Psoas muscle (tissue), 8 donors: ENCODE results near the gene CDH18. TPM values are rescaled to one million over a fixed set of nuclear protein-coding genes. Genes with fewer than 3 reads are reported as not detected.

Experiments used
- ATAC-seq, 4 donors: fragments of 200-7000 bp; cut with Tn5 transposase; one replicate each; pipeline ENCODE4 v1.9.1; 2020; ENCODE audit warnings: moderate library complexity in 3 of 4, mild to moderate bottlenecking in 2 of 4
- DNase-seq, 2 donors: peaks; one replicate each; pipeline ENCODE4 v3.0.0-alpha.2; 2020
- H3K27ac ChIP-seq: fragments of 200-600 bp; one replicate; pipeline ENCODE4 v1.8.0; 2022
- H3K27me3 ChIP-seq, 3 donors: fragments of 200-600 bp in 1 of 3; one replicate each; pipeline versions ENCODE4 v1.6.1 to v1.8.0; 2013 to 2022; ENCODE audit warnings: low read length in 2 of 3, mild to moderate bottlenecking in 2 of 3, moderate library complexity in 1 of 3; ENCODE audit not compliant: insufficient read depth in 3 of 3
- H3K36me3 ChIP-seq, 2 donors: fragments of 200-600 bp in 1 of 2; one replicate each; pipeline versions ENCODE4 v1.6.1 to v1.8.0; 2013 to 2022; ENCODE audit warnings: low read depth in 1 of 2, mild to moderate bottlenecking in 1 of 2, moderate library complexity in 1 of 2; ENCODE audit not compliant: insufficient read depth in 1 of 2
- H3K4me1 ChIP-seq: fragments of 200-600 bp; one replicate; pipeline ENCODE4 v1.8.0; 2022
- H3K4me3 ChIP-seq: fragments of 200-600 bp; one replicate; pipeline ENCODE4 v1.8.0; 2022; ENCODE audit warnings: mild to moderate bottlenecking
- H3K9me3 ChIP-seq: fragments of 200-600 bp; one replicate; pipeline ENCODE4 v1.8.0; 2022
- WGBS, 3 donors: extraction: QIAGEN DNeasy Blood & Tissue Kit; methylation state at CpG; one replicate each; pipeline versions ENCODE4 v1.1.6 to v1.1.7; 2013; 5-methylcytosine and 5-hydroxymethylcytosine counted together
- intact Hi-C, 2 donors: fragments of 100-400 bp; cut with DNase I; formaldehyde crosslinking; loops; one replicate each; pipeline versions ENCODE4 v1.11.0 to v1.14.2; 2022
- polyA plus RNA-seq, 3 donors: library from polyadenylated mRNA; stranded (reverse); fragments of 200-250 nt; gene quantifications; one replicate each; pipeline ENCODE4 v1.2.3, GENCODE V29; 2013
- total RNA-seq, 4 donors: library from RNA; stranded (reverse); fragmentation: NEBNext Ultra II Directional in 2 of 4; extraction: Animal tissue kit (Norgen Biotek cat#: 25700) in 2 of 4; gene quantifications; one replicate each; pipeline versions ENCODE4 v1.2.1 to v1.2.4, GENCODE V29; 2021 to 2023
- TF ChIP-seq, protein P1 (sequence below): fragments of 200-600 bp; IDR thresholded peaks from one replicate; pipeline ENCODE4 v1.8.0; 2022; ENCODE audit warnings: antibody characterized with exemption
- donor health status: healthy with polysubstance abuse.
- donor health status: DM: no; HTN: no; CAD: no; lungs with moderate emphysema.
- donor health status: Bipolar disorder and iron deficiency.
- donor health status: healthy.
- donor health status: DM: yes; HTN: yes; CAD: no.
- donor health status: DM: no; HTN: no; CAD: no.
- donor health status: DM: no; HTN: no; CAD: no.
- donor health status: DM: yes; HTN: yes; CAD: no.

The CDH18 gene
- total and polyA plus RNA-seq, 7 donors: 0.03 TPM; not detected in 5

GRCh38 chr5:19950897-19951296 lies 37.1 kb downstream of the CDH18 start:
- Histone ChIP-seq H3K4me3 (no peak overlapping the region), H3K27me3 (no peaks in the 10 kb centered on the region), H3K9me3 (no peaks in the 10 kb centered on the region), H3K4me1 (no peaks in the 10 kb centered on the region), H3K27ac (no peak overlapping the region), H3K36me3 (no peaks in the 10 kb centered on the region)
- no peak for DNase-seq
- TF ChIP-seq, protein P1, sequence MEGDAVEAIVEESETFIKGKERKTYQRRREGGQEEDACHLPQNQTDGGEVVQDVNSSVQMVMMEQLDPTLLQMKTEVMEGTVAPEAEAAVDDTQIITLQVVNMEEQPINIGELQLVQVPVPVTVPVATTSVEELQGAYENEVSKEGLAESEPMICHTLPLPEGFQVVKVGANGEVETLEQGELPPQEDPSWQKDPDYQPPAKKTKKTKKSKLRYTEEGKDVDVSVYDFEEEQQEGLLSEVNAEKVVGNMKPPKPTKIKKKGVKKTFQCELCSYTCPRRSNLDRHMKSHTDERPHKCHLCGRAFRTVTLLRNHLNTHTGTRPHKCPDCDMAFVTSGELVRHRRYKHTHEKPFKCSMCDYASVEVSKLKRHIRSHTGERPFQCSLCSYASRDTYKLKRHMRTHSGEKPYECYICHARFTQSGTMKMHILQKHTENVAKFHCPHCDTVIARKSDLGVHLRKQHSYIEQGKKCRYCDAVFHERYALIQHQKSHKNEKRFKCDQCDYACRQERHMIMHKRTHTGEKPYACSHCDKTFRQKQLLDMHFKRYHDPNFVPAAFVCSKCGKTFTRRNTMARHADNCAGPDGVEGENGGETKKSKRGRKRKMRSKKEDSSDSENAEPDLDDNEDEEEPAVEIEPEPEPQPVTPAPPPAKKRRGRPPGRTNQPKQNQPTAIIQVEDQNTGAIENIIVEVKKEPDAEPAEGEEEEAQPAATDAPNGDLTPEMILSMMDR: no peak
- intact Hi-C loops: no loop called here
- no peak for ATAC-seq

DNA sequence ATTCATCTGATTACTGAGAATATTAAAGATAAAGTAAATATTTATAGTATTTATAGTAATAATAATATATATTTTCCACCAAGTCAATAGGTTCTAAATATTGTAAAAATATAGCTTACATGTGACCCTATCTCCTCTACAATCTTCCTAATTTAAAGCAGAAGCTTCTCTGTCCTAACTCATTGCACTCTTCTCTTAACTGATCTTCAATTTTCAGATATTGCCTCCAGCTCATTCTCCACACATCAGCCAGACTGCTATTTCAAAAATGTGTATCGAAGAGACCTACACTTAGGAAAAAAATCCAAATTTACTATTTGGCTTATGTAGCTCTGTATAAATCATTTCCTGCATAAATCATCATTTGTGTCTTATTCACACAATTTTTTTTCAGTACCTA lies 47.8 kb downstream of the CDH18 start:
- no peak overlapping the region for H3K4me3 ChIP-seq
- H3K27me3 ChIP-seq: no peaks in the 10 kb centered on the region
- intact Hi-C loops: no loop called here
- no peak overlapping the region for H3K27ac ChIP-seq
- ATAC-seq: no peak
- H3K36me3 ChIP-seq: no peaks in the 10 kb centered on the region
- H3K9me3 ChIP-seq: no peaks in the 10 kb centered on the region
- TF ChIP-seq, protein P1: no peak
- H3K4me1 ChIP-seq: no peaks in the 10 kb centered on the region
- DNase-seq: no peak
- WGBS, 3 donors: 59 to 74% (median 69%) methylated on average over 1 of the region's 1 CpG

- 74 to 78% (median 76%) methylated on average over 5 of the region's 5 CpGs for WGBS, 3 donors
Observed at GRCh38 chr5:19930451-19930850, 57.5 kb downstream of the CDH18 start.

DNA sequence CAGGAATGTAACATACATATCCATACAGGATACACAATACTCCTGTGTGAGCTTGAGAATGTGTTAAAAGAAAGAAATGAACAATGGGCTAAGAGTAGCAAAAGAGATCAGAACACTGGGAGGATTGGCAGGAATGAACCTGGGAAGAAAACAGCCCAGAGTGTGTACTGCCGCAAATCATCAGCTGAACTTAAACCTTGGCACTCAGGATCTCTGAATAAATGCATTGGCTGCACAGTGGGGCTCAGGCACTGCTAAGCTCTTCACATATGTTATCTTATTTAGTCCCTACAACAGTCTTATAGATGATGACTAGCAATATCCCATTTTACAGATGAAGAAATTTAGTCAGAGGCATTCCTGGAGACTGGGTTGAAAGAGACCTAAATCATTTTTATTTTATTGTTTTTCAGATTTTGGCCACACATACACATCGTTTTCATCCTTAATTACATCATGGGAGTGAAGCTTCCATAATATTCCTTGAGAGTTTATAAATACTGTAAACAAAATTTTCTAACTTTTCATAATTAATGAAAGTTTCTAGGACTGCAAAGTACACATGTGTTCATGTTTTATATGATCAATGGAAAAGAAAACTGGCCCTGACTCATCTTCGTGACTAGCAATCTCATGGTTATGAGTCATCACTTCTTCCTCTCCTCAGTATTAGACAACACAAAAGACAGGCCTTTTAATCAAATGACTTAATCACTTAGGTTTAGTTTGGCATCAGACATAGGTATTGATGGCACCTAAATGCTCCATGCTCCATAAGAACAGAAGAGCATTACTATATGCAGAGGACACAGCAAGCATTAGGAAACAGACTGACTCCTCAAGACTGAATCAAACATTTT lies 59.2 kb downstream of the CDH18 start:
- intact Hi-C loops: no loop called here
- Histone ChIP-seq H3K9me3 (no peaks in the 10 kb centered on the region), H3K27ac (no peak overlapping the region), H3K4me1 (no peaks in the 10 kb centered on the region), H3K4me3 (no peak overlapping the region), H3K27me3 (no peaks in the 10 kb centered on the region), H3K36me3 (no peaks in the 10 kb centered on the region)
- no peak for DNase-seq
- TF ChIP-seq, protein P1: no peak
- ATAC-seq: no peak
- 71 to 77% (median 72%) methylated on average over 3 of the region's 3 CpGs for WGBS, 3 donors

More at GRCh38 chr5:19930451-19930850, 57.5 kb downstream of the CDH18 start:
- Histone ChIP-seq H3K27me3 (no peaks in the 10 kb centered on the region), H3K9me3 (no peaks in the 10 kb centered on the region), H3K27ac (no peak overlapping the region), H3K4me1 (no peaks in the 10 kb centered on the region), H3K4me3 (no peak overlapping the region), H3K36me3 (no peaks in the 10 kb centered on the region)
- ATAC-seq (no peak), DNase-seq (no peak)
- intact Hi-C loops: no loop called here
- TF ChIP-seq, protein P1: no peak

GRCh38 chr5:19927919-19928318 lies 60.1 kb downstream of the CDH18 start:
- Histone ChIP-seq H3K4me1 (no peaks in the 10 kb centered on the region), H3K27me3 (no peaks in the 10 kb centered on the region), H3K27ac (no peak overlapping the region), H3K4me3 (no peak overlapping the region), H3K9me3 (no peaks in the 10 kb centered on the region), H3K36me3 (no peaks in the 10 kb centered on the region)
- WGBS, 3 donors: 49 to 56% (median 51%) methylated on average over 3 of the region's 3 CpGs
- TF ChIP-seq, protein P1: no peak
- intact Hi-C loops: no loop called here
- ATAC-seq: no peak
- no peak for DNase-seq
